Neural cell (in vitro differentiated cells): ENCODE data around the gene SLC38A9. TPM values are rescaled to one million over a fixed set of nuclear protein-coding genes. Genes with fewer than 3 reads are reported as not detected.
"Not testable (repeated sequence)": the region's sequence is repeated elsewhere in the genome, so short reads cannot be mapped to it uniquely, and the experiment has no call there.

Experiments
- H2AFZ ChIP-seq: fragments of 200-600, 300-800 bp; sonication (generic), shearing (Covaris generic); 2 replicates; pipeline ENCODE4 v1.6.0; 2014; ENCODE audit warnings: low read depth, mild to moderate bottlenecking, antibody characterized with exemption, low read length, moderate library complexity
- H3F3A ChIP-seq: fragments of 200-600 bp; shearing (Covaris generic); 2 replicates; pipeline ENCODE4 v1.6.1; 2016; ENCODE audit warnings: mild to moderate bottlenecking, moderate library complexity, mixed read lengths, antibody characterized with exemption, low read length; ENCODE audit not compliant: insufficient read depth, poor library complexity, severe bottlenecking
- H3K27ac ChIP-seq: fragments of 200-600, 300-800 bp; sonication (generic), shearing (Covaris generic); 2 replicates; pipeline ENCODE4 v1.5.1; 2014; ENCODE audit warnings: mild to moderate bottlenecking, low read length, moderate library complexity
- H3K27me3 ChIP-seq: fragments of 300-800, 200-600 bp; sonication (generic), shearing (Covaris generic); 2 replicates; pipeline ENCODE4 v1.6.0; 2014; ENCODE audit warnings: mild to moderate bottlenecking, low read depth, low read length, moderate library complexity; ENCODE audit not compliant: insufficient read depth
- H3K36me3 ChIP-seq: fragments of 300-800, 200-600 bp; sonication (generic), shearing (Covaris generic); 2 replicates; pipeline ENCODE4 v1.5.1; 2014; ENCODE audit warnings: mild to moderate bottlenecking, antibody characterized with exemption, low read length, moderate library complexity; ENCODE audit not compliant: insufficient read depth
- H3K4me2 ChIP-seq: fragments of 300-800, 200-600 bp; sonication (generic), shearing (Covaris generic); 2 replicates; pipeline ENCODE4 v1.6.0; 2014; ENCODE audit warnings: mild to moderate bottlenecking, low read length
- H3K4me3 ChIP-seq: fragments of 300-800, 200-600 bp; sonication (generic), shearing (Covaris generic); 2 replicates; pipeline ENCODE4 v1.5.1; 2014; ENCODE audit warnings: mild to moderate bottlenecking, low read length, moderate library complexity
- H3K79me2 ChIP-seq: fragments of 200-600 bp; shearing (Covaris generic); replicated peaks from 2 replicates; pipeline ENCODE4 v1.6.0; 2014; ENCODE audit warnings: mild to moderate bottlenecking, low read length, moderate library complexity; ENCODE audit not compliant: insufficient read depth
- H3K9ac ChIP-seq: fragments of 300-800, 200-600 bp; sonication (generic), shearing (Covaris generic); 2 replicates; pipeline ENCODE4 v1.6.1; 2016; ENCODE audit warnings: mild to moderate bottlenecking, low read length, mixed read lengths
- H3K9me2 ChIP-seq: fragments of 200-600 bp; shearing (Covaris generic); 2 replicates; pipeline ENCODE4 v1.6.1; 2016; ENCODE audit warnings: mild to moderate bottlenecking, low read length, mixed read lengths; ENCODE audit not compliant: insufficient read depth
- H3K9me3 ChIP-seq: fragments of 200-600, 300-800 bp; sonication (generic), shearing (Covaris generic); 2 replicates; pipeline ENCODE4 v1.6.1; 2016; ENCODE audit warnings: mild to moderate bottlenecking, mixed run types, low read length, moderate library complexity, mixed read lengths
- H4K20me1 ChIP-seq: fragments of 200-600 bp; shearing (Covaris generic); 2 replicates; pipeline ENCODE4 v1.6.1; 2016; ENCODE audit warnings: mild to moderate bottlenecking, mixed run types; ENCODE audit not compliant: insufficient read depth
- CTCF ChIP-seq: fragments of 450-650 bp; IDR thresholded peaks from 2 replicates; pipeline ENCODE4 v1.5.1; 2014; ENCODE audit warnings: antibody characterized with exemption, mild to moderate bottlenecking, moderate library complexity; ENCODE audit not compliant: poor library complexity, severe bottlenecking
- EP300 ChIP-seq: fragments of 450-650 bp; conservative IDR thresholded peaks from 2 replicates; pipeline ENCODE4 v1.6.1; 2014; ENCODE audit warnings: antibody characterized with exemption, mild to moderate bottlenecking, moderate library complexity; ENCODE audit not compliant: poor library complexity, severe bottlenecking
- EZH2 ChIP-seq: fragments of 200-600, 300-800 bp; shearing (Covaris generic), sonication (generic); IDR thresholded peaks from 2 replicates; pipeline ENCODE4 v1.6.1; 2014; ENCODE audit warnings: antibody characterized with exemption, low read length, borderline replicate concordance, mild to moderate bottlenecking; ENCODE audit not compliant: insufficient read depth, poor library complexity, severe bottlenecking
- MXI1 ChIP-seq: fragments of 450-650 bp; conservative IDR thresholded peaks from 2 replicates; pipeline ENCODE4 v1.6.1; 2014; ENCODE audit warnings: antibody characterized with exemption, mild to moderate bottlenecking; ENCODE audit not compliant: poor library complexity, severe bottlenecking
- POLR2AphosphoS5 ChIP-seq: IDR thresholded peaks from 2 replicates; pipeline ENCODE4 v1.6.1; 2012
- RAD21 ChIP-seq: fragments of 450-650 bp; conservative IDR thresholded peaks from 2 replicates; pipeline ENCODE4 v1.6.1; 2014; ENCODE audit warnings: antibody characterized with exemption, mild to moderate bottlenecking, moderate library complexity
- REST ChIP-seq: IDR thresholded peaks from 2 replicates; pipeline ENCODE4 v1.6.1; 2012; ENCODE audit warnings: borderline replicate concordance
- SMC3 ChIP-seq: fragments of 450-650 bp; conservative IDR thresholded peaks from 2 replicates; pipeline ENCODE4 v1.6.1; 2014; ENCODE audit warnings: antibody characterized with exemption, mild to moderate bottlenecking, moderate library complexity; ENCODE audit not compliant: poor library complexity
- TAF1 ChIP-seq: IDR thresholded peaks from 2 replicates; pipeline ENCODE4 v1.6.1; 2012; ENCODE audit warnings: low read depth
- polyA plus RNA-seq: library from polyadenylated mRNA; depleted of rRNA; stranded (reverse); fragments of >200 nt; gene quantifications from 2 replicates; pipeline ENCODE4 v1.2.3, GENCODE V29; 2014

Gene SLC38A9
- polyA plus RNA-seq, 1 donor from 2014 or later, result 44.5 TPM

- no peaks in the 10 kb centered on the region for H3K9me3 ChIP-seq
- H4K20me1 ChIP-seq, result no peaks in the 10 kb centered on the region
- H3K27ac ChIP-seq, result no peak overlapping the region
- H3K4me3 ChIP-seq, result no peak overlapping the region
- no peaks in the 10 kb centered on the region for H3F3A ChIP-seq
- H2AFZ ChIP-seq, result no peak overlapping the region
- H3K79me2 ChIP-seq, result peaks cover 3% of the 10 kb centered on the region
- no peak for TF ChIP-seq SMC3
- TF ChIP-seq POLR2AphosphoS5, result no peak
- TF ChIP-seq RAD21, result no peak
- H3K9ac ChIP-seq, result no peak overlapping the region
- H3K36me3 ChIP-seq, result peaks cover 4% of the 10 kb centered on the region
- no peak overlapping the region for H3K4me2 ChIP-seq
- H3K9me2 ChIP-seq, result no peaks in the 10 kb centered on the region
- no peaks in the 10 kb centered on the region for H3K27me3 ChIP-seq
Observed at GRCh38 chr5:55701462-55702103, 10.5 kb downstream of the SLC38A9 start.

- H4K20me1 ChIP-seq, result no peaks in the 10 kb centered on the region
- H3K36me3 ChIP-seq, result peaks cover 4% of the 10 kb centered on the region
- H2AFZ ChIP-seq, result no peak overlapping the region
- H3K27ac ChIP-seq, result no peak overlapping the region
- no peaks in the 10 kb centered on the region for H3K9me2 ChIP-seq
- H3K9me3 ChIP-seq, result no peaks in the 10 kb centered on the region
- peaks cover 3% of the 10 kb centered on the region for H3K79me2 ChIP-seq
- no peaks in the 10 kb centered on the region for H3F3A ChIP-seq
- H3K4me2 ChIP-seq, result no peak overlapping the region
- no peak for TF ChIP-seq SMC3
- no peak for TF ChIP-seq EZH2
- no peak for TF ChIP-seq POLR2AphosphoS5
- no peak for TF ChIP-seq TAF1
- TF ChIP-seq EP300, result no peak
- TF ChIP-seq MXI1, result no peak
- no peak for TF ChIP-seq CTCF
- TF ChIP-seq RAD21, result no peak
- H3K4me3 ChIP-seq, result no peak overlapping the region
- H3K27me3 ChIP-seq, result no peaks in the 10 kb centered on the region
- H3K9ac ChIP-seq, result no peak overlapping the region
Observed at GRCh38 chr5:55700745-55701144, 11.4 kb downstream of the SLC38A9 start.

- Histone ChIP-seq H3K9ac (no peak overlapping the region), H3K36me3 (peaks cover 4% of the 10 kb centered on the region), H3K4me2 (no peak overlapping the region), H3K9me2 (no peaks in the 10 kb centered on the region), H3K79me2 (peaks cover under 1% of the 10 kb centered on the region), H3K9me3 (no peaks in the 10 kb centered on the region), H4K20me1 (no peaks in the 10 kb centered on the region), H3K27me3 (no peaks in the 10 kb centered on the region), H3K4me3 (no peak overlapping the region), H3F3A (no peaks in the 10 kb centered on the region), H2AFZ (no peak overlapping the region), H3K27ac (no peak overlapping the region)
- no peak for TF ChIP-seq SMC3
- no peak for TF ChIP-seq MXI1
- TF ChIP-seq POLR2AphosphoS5, result no peak
- no peak for TF ChIP-seq REST
- TF ChIP-seq EZH2, result no peak
- no peak for TF ChIP-seq EP300
- TF ChIP-seq CTCF, result no peak
- TF ChIP-seq RAD21, result no peak
- TF ChIP-seq TAF1, result no peak
Observed at GRCh38 chr5:55699041-55699688, 13.0 kb downstream of the SLC38A9 start.

- H3K9me2 ChIP-seq, result not testable (repeated sequence)
Observed at GRCh38 chr5:55696704-55697103, 15.4 kb downstream of the SLC38A9 start.

More at GRCh38 chr5:55696704-55697103, 15.4 kb downstream of the SLC38A9 start:
- H3K79me2 ChIP-seq, H3K9ac ChIP-seq, H2AFZ ChIP-seq, H3K9me3 ChIP-seq, H3K4me3 ChIP-seq, H3F3A ChIP-seq, H4K20me1 ChIP-seq, H3K4me2 ChIP-seq, H3K36me3 ChIP-seq, H3K27me3 ChIP-seq, H3K27ac ChIP-seq: not testable (repeated sequence)
